Hepatocyte (in vitro differentiated cells): ENCODE results near the gene ALDH7A1. TPM values are rescaled to one million over a fixed set of nuclear protein-coding genes. Genes with fewer than 3 reads are reported as not detected.

ENCODE experiments used
- DNase-seq: peaks from one replicate; pipeline ENCODE4 v3.0.0-alpha.2; 2016; ENCODE audit warnings: low spot score
- H2AFZ ChIP-seq: fragments of 200-600 bp; sonication (generic); 2 replicates; pipeline ENCODE4 v1.6.0; 2016; ENCODE audit warnings: antibody characterized with exemption, mild to moderate bottlenecking
- H3K27ac ChIP-seq: fragments of 200-600 bp; sonication (generic); 2 replicates; pipeline ENCODE4 v1.5.1; 2016; ENCODE audit warnings: mild to moderate bottlenecking
- H3K27me3 ChIP-seq: fragments of 200-600 bp; sonication (generic); 2 replicates; pipeline ENCODE4 v1.6.1; 2016
- H3K36me3 ChIP-seq: fragments of 200-600 bp; sonication (generic); replicated peaks from 2 replicates; pipeline ENCODE4 v1.5.1; 2016; ENCODE audit warnings: low read depth; ENCODE audit not compliant: insufficient read depth
- H3K4me1 ChIP-seq: fragments of 200-600 bp; sonication (generic); 2 replicates; pipeline ENCODE4 v1.5.1; 2016; ENCODE audit warnings: mild to moderate bottlenecking, moderate library complexity; ENCODE audit not compliant: insufficient read depth
- H3K4me2 ChIP-seq: fragments of 200-600 bp; sonication (generic); 2 replicates; pipeline ENCODE4 v1.6.0; 2016
- H3K4me3 ChIP-seq: fragments of 200-600 bp; sonication (generic); 2 replicates; pipeline ENCODE4 v1.5.1; 2016; ENCODE audit warnings: mild to moderate bottlenecking
- H3K79me2 ChIP-seq: fragments of 200-600 bp; sonication (generic); 2 replicates; pipeline ENCODE4 v1.6.0; 2017; ENCODE audit warnings: mild to moderate bottlenecking
- H3K9me2 ChIP-seq: fragments of 200-600 bp; sonication (generic); replicated peaks from 2 replicates; pipeline ENCODE4 v1.6.0; 2017; ENCODE audit warnings: mild to moderate bottlenecking; ENCODE audit not compliant: insufficient read depth
- H3K9me3 ChIP-seq: fragments of 200-600 bp; sonication (generic); 2 replicates; pipeline ENCODE4 v1.5.1; 2016; ENCODE audit warnings: low read depth, mild to moderate bottlenecking
- H4K20me1 ChIP-seq: fragments of 200-600 bp; sonication (generic); 2 replicates; pipeline ENCODE4 v1.6.0; 2016; ENCODE audit warnings: mild to moderate bottlenecking; ENCODE audit not compliant: insufficient read depth, poor library complexity, severe bottlenecking
- EZH2 ChIP-seq: fragments of 200-600 bp; sonication (generic); IDR thresholded peaks from 2 replicates; pipeline ENCODE4 v1.6.1; 2016; ENCODE audit warnings: antibody characterized with exemption, mild to moderate bottlenecking, borderline replicate concordance
- EZH2phosphoT487 ChIP-seq: fragments of 200-600 bp; sonication (generic); IDR thresholded peaks from one replicate; pipeline ENCODE4 v1.6.1; 2018; ENCODE audit warnings: antibody characterized with exemption, mild to moderate bottlenecking, low read depth, moderate library complexity; ENCODE audit not compliant: unreplicated experiment, severe bottlenecking
- WGBS: methylation state at CpG from one replicate; pipeline ENCODE4 v1.1.6; 2016; ENCODE audit warnings: low lambda C conversion rate; ENCODE audit errors: missing lambda C conversion rate; 5-methylcytosine and 5-hydroxymethylcytosine counted together
- polyA plus RNA-seq: library from polyadenylated mRNA; unstranded; fragments of >200 nt; fragmentation: Nextera tagmentation; extraction: Ambion mirVana; gene quantifications from 2 replicates; pipeline ENCODE4 v1.2.1, GENCODE V29; 2016
- total RNA-seq: library from RNA; depleted of rRNA; stranded (reverse); fragments of >200 nt; gene quantifications from 2 replicates; pipeline ENCODE4 v1.2.3, GENCODE V29; 2014
- TF ChIP-seq, protein P1 (sequence below): fragments of 200-600 bp; sonication (generic); IDR thresholded peaks from 2 replicates; pipeline ENCODE4 v1.5.1; 2016; ENCODE audit warnings: antibody characterized with exemption, mild to moderate bottlenecking; ENCODE audit not compliant: poor library complexity

The ALDH7A1 gene
- total RNA-seq (48.8 and 50.0 TPM in 2 replicates), polyA plus RNA-seq (97.0 and 107 TPM in 2 replicates)

DNA sequence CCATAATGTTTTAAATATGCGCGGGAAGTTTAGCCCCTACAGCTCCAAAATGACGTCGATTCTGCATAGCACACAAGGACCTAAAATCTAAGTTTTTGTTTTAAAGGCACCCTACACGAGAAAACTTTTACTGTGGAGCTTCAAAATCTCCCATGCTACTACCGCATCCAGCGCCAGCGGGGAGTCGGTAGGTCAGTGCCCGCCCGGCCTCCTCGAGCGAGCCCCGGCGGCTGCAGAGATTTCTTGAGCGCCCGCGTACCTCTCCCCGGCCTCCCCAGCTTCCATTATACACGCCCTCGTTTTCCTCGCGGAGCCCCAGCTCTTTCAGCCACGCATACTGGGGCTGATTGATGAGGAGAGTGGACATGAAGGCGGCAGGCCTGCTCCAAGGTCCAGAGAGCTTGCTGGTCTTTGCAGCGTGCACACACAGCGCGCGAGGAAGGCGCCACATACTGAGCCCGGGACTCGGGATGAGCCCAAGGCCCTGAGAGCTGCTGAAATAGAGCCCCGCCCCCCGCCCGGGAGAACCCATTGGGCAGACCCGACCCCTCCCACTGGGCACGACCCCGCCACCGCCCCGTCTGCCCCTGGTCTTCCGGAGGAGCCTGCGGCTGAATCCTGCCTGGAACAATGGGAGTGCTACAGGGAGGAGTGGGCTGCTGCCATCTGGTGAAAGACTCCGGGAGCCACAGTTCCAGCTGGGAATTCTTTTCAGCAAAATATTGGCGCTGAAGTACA lies at the start of gene ALDH7A1:
Gene ALDH7A1, minus strand, starts transcription at position 472 of the 738 bp plus-strand sequence. Its CDS starts 21 bp downstream, at position 451.
- peak; percentile 95 for DNase-seq
- TF ChIP-seq, protein P1, sequence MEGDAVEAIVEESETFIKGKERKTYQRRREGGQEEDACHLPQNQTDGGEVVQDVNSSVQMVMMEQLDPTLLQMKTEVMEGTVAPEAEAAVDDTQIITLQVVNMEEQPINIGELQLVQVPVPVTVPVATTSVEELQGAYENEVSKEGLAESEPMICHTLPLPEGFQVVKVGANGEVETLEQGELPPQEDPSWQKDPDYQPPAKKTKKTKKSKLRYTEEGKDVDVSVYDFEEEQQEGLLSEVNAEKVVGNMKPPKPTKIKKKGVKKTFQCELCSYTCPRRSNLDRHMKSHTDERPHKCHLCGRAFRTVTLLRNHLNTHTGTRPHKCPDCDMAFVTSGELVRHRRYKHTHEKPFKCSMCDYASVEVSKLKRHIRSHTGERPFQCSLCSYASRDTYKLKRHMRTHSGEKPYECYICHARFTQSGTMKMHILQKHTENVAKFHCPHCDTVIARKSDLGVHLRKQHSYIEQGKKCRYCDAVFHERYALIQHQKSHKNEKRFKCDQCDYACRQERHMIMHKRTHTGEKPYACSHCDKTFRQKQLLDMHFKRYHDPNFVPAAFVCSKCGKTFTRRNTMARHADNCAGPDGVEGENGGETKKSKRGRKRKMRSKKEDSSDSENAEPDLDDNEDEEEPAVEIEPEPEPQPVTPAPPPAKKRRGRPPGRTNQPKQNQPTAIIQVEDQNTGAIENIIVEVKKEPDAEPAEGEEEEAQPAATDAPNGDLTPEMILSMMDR = peak; percentile 74
- no peak for TF ChIP-seq EZH2
- Histone ChIP-seq H3K9me2 (no peaks in the 10 kb centered on the region), H3K27ac (peak within 1 kb of the TSS; percentile 65), H3K4me3 (peak within 1 kb of the TSS; percentile 59), H3K36me3 (no peaks in the 10 kb centered on the region), H3K27me3 (no peaks in the 10 kb centered on the region), H3K9me3 (no peaks in the 10 kb centered on the region), H3K4me2 (peak within 1 kb of the TSS; percentile 73), H3K79me2 (peaks cover 26% of the 10 kb centered on the region), H4K20me1 (no peaks in the 10 kb centered on the region), H3K4me1 (peaks cover 12% of the 10 kb centered on the region), H2AFZ (peak within 1 kb of the TSS; percentile 82)
- 1% methylated on average over 39 of the region's 44 CpGs for WGBS

DNA sequence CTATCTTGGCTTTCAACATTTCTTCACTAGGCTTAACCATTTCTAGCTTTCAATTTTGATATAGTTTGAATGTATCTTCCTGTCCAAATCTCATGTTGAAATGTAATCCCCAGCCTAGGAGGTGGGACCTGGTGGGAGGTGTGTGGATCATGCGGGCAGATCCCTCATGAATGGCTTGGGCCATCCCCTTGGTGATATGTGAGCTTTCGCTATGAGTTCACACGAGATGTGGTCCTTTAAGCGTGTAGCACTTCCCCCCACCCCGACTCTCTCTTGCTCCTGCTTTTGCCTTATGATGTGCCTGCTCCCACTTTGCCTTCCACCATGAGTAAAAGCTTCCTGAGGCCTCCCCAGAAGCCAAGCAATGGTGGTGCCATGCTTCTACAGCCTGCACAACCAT lies 46.4 kb upstream of the ALDH7A1 start:
- Histone ChIP-seq H3K79me2 (no peaks in the 10 kb centered on the region), H3K4me3 (no peak overlapping the region), H3K4me1 (no peaks in the 10 kb centered on the region), H2AFZ (no peak overlapping the region), H3K9me3 (no peaks in the 10 kb centered on the region), H3K9me2 (no peaks in the 10 kb centered on the region), H3K4me2 (no peak overlapping the region), H3K27ac (no peak overlapping the region), H3K27me3 (no peaks in the 10 kb centered on the region), H4K20me1 (no peaks in the 10 kb centered on the region), H3K36me3 (no peaks in the 10 kb centered on the region)
- 95% methylated on average over 5 of the region's 5 CpGs for WGBS
- no peak for DNase-seq
- TF ChIP-seq EZH2phosphoT487 (no peak), EZH2 (no peak)
- TF ChIP-seq, protein P1 = no peak

DNA sequence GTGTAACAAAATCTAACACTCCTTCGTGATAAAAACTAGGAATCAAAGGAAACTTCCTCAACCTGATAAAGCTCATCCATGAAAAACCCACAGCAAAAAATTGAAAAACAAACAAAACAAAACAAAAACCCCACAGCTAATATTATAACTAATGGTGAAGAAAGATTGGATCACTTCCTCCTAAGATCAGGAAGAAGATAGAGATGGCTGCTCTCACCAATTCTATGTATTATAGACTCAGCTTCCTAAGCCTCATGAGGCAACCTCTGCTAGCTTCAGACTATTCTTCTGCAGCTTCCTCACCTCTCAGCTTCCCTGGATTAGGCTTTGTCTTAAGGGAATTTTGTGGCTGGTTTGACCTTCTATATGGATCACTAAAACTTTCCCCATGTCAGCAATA lies 45.8 kb upstream of the ALDH7A1 start:
- no peak for DNase-seq
- WGBS = 94% methylated on average over 1 of the region's 1 CpG
- no peaks in the 10 kb centered on the region for H3K9me2 ChIP-seq
- H3K9me3 ChIP-seq = no peaks in the 10 kb centered on the region
- no peak overlapping the region for H2AFZ ChIP-seq
- TF ChIP-seq EZH2phosphoT487 (no peak), EZH2 (no peak)
- TF ChIP-seq, protein P1 = no peak
- H3K4me3 ChIP-seq = no peak overlapping the region
- H3K27ac ChIP-seq = no peak overlapping the region
- no peaks in the 10 kb centered on the region for H3K36me3 ChIP-seq
- H4K20me1 ChIP-seq = no peaks in the 10 kb centered on the region
- no peak overlapping the region for H3K4me2 ChIP-seq
- no peaks in the 10 kb centered on the region for H3K27me3 ChIP-seq
- H3K79me2 ChIP-seq = no peaks in the 10 kb centered on the region
- H3K4me1 ChIP-seq = no peaks in the 10 kb centered on the region
